ENCODE results near the gene PKP1. TPM values are rescaled to one million over a fixed set of nuclear protein-coding genes. Genes with fewer than 3 reads are reported as not detected.

Gene PKP1
- total and polyA plus RNA-seq, 2 of the 4 experiments (the other 2 are of a cell fraction), result 0.18 to 0.36 TPM

DNA sequence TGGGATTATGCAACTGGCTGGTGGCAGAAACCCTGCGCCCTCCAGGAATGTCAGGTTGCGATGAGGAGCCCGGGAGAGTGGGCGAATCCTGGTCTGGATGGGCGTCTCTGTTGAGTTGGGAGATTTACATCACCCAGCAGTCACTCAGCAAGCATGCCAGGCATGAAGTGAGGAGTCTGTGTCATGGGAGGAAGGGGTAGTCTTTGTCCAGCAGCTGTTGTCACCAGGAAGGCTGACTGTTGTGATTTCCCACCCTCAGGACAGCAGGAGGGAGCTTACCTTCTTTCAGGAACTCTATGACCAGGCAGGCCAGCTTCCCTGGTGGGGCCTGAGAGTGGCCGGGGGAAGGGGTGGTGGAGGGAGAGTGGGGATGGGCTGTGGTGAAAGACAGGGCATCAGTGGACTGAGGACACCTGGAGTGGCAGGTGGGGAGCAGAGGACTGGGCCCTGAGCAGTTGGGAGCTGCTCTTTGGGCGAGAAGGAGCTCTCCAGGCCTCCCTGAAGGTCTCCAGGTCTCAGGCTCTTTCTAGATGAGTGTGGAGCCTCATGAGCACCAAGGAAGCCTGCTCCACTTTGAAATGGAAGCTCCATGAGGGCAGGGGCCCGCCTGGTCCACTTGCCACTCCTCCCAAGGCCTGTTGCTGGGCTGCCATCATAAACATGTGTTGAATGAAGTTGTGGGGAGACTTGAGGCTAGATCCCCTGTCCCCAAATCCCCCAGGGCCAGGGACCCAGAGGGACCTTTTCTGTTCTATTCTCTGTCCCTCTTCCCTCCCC lies 21.3 kb upstream of the PKP1 start:
- Histone ChIP-seq H2BK5ac (ENCODE audit: low read depth, low read length, poor library complexity, severe bottlenecking) (peak overlapping the region; percentile 37), H3K4me1 (ENCODE audit: control insufficient read depth, insufficient read depth, low read length) (peaks cover 6% of the 10 kb centered on the region), H2BK15ac (ENCODE audit: low read depth, low read length) (no peak overlapping the region), H3K56ac (ENCODE audit: extremely low read depth, insufficient read depth, low read length) (no peak overlapping the region), H3K14ac (replicated peaks; ENCODE audit: low read depth, low read length) (no peak overlapping the region), H3K79me1 (ENCODE audit: low read depth in 1 of 2, low read length in 2 of 2) (no peaks in the 10 kb centered on the region), H3K23ac (ENCODE audit: low read depth, low read length) (no peak overlapping the region), H2BK120ac (ENCODE audit: low read depth, low read length) (no peak overlapping the region), H3K18ac (ENCODE audit: low read depth, low read length) (no peak overlapping the region), H2AFZ (replicated peaks; ENCODE audit: low read length, poor library complexity) (peak overlapping the region; percentile 67), H3K27ac (ENCODE audit: insufficient read depth, low read length) (no peak overlapping the region), H4K5ac (ENCODE audit: low read depth, low read length) (no peak overlapping the region), H3K9me3 (ENCODE audit: control insufficient read depth, insufficient read depth, low read length) (no peaks in the 10 kb centered on the region), H3K27me3 (ENCODE audit: control insufficient read depth, insufficient read depth, low read length) (peaks cover 2% of the 10 kb centered on the region; the same call in 1 of the 2 replicates), H3K4me3 (ENCODE audit: insufficient read depth, low read depth, low read length) (no peak overlapping the region), H2AK5ac (ENCODE audit: low read depth, low read length) (peak overlapping the region; percentile 54; the same call in 1 of the 2 replicates), H4K20me1 (ENCODE audit: insufficient read depth, low read length) (no peaks in the 10 kb centered on the region), H3K9ac (ENCODE audit: low read depth, low read length) (no peak overlapping the region), H3K4me2 (ENCODE audit: low read depth, low read length) (no peak overlapping the region), H3K36me3 (ENCODE audit: control insufficient read depth, insufficient read depth, low read length) (no peaks in the 10 kb centered on the region), H3K9me1 (ENCODE audit: insufficient read depth, low read length) (0 out of 2 replicates have a peak, but pooled peaks cover 4% of the 10 kb centered on the region), H2BK20ac (ENCODE audit: low read depth, low read length) (no peak overlapping the region), H4K8ac (ENCODE audit: low read depth in 2 of 2, low read length in 2 of 2) (no peak overlapping the region; a peak in 1 of 4 replicates), H2AK9ac (replicated peaks; ENCODE audit: low read depth, low read length, poor library complexity) (no peak overlapping the region), H3K4ac (ENCODE audit: low read depth, low read length) (0 out of 2 replicates have a peak overlapping the region, but pooled peaks have one; percentile 5), H4K91ac (ENCODE audit: insufficient read depth, low read depth, low read length) (no peak overlapping the region)
- POLR2A ChIA-PET (ENCODE audit: unreplicated experiment), result no interaction called here
- dilution Hi-C loops (cut with HindIII; ENCODE audit: low sequenced_read_pairs, unreplicated experiment), result no loop called here
- BruUV-seq (replicated peaks), result no TSS peak
- TF ChIP-seq, protein P1, sequence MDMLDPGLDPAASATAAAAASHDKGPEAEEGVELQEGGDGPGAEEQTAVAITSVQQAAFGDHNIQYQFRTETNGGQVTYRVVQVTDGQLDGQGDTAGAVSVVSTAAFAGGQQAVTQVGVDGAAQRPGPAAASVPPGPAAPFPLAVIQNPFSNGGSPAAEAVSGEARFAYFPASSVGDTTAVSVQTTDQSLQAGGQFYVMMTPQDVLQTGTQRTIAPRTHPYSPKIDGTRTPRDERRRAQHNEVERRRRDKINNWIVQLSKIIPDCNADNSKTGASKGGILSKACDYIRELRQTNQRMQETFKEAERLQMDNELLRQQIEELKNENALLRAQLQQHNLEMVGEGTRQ (IDR thresholded peaks at IDR 0.05; ENCODE audit: low read depth, low read length), result no peak
- TF ChIP-seq NFE2L2 (IDR thresholded peaks at IDR 0.05; ENCODE audit: low read depth, low read length) (no peak), CEBPB (IDR thresholded peaks at IDR 0.05; ENCODE audit: low read depth, low read length) (no peak), RAD21 (IDR thresholded peaks at IDR 0.05; ENCODE audit: low read length) (no peak), POLR2A (IDR thresholded peaks at IDR 0.05; ENCODE audit: low read depth, low read length) (no peak)
- TF ChIP-seq, protein P2, sequence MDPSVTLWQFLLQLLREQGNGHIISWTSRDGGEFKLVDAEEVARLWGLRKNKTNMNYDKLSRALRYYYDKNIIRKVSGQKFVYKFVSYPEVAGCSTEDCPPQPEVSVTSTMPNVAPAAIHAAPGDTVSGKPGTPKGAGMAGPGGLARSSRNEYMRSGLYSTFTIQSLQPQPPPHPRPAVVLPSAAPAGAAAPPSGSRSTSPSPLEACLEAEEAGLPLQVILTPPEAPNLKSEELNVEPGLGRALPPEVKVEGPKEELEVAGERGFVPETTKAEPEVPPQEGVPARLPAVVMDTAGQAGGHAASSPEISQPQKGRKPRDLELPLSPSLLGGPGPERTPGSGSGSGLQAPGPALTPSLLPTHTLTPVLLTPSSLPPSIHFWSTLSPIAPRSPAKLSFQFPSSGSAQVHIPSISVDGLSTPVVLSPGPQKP (IDR thresholded peaks at IDR 0.05; ENCODE audit: borderline replicate concordance, low read depth, low read length), result no peak
- TF ChIP-seq, protein P3, sequence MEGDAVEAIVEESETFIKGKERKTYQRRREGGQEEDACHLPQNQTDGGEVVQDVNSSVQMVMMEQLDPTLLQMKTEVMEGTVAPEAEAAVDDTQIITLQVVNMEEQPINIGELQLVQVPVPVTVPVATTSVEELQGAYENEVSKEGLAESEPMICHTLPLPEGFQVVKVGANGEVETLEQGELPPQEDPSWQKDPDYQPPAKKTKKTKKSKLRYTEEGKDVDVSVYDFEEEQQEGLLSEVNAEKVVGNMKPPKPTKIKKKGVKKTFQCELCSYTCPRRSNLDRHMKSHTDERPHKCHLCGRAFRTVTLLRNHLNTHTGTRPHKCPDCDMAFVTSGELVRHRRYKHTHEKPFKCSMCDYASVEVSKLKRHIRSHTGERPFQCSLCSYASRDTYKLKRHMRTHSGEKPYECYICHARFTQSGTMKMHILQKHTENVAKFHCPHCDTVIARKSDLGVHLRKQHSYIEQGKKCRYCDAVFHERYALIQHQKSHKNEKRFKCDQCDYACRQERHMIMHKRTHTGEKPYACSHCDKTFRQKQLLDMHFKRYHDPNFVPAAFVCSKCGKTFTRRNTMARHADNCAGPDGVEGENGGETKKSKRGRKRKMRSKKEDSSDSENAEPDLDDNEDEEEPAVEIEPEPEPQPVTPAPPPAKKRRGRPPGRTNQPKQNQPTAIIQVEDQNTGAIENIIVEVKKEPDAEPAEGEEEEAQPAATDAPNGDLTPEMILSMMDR (conservative IDR thresholded peaks at IDR 0.05; ENCODE audit: low read depth, low read length), result no peak
- WGBS, 2 experiments (ENCODE audit: extremely low coverage in 2 of 2, insufficient read length in 1 of 2), result no CpG with 5 or more reads among the region's 8 CpGs
- ATAC-seq (ENCODE audit: low read depth) (no peak), DNase-seq (peak; percentile 26)
- intact Hi-C loops (cut with micrococcal nuclease), result loop anchor here (10.0 kb wide), 1 partner anchor 1173 kb away; no protein-coding TSS in a partner anchor
- CTCF ChIA-PET, result interaction anchor here (0.6 to 1.1 kb wide), 2 partner anchors 8 to 16 kb away, joined by 3 read pairs; no protein-coding TSS in a partner anchor
- in situ Hi-C loops (cut with MboI; ENCODE audit: low sequenced_read_pairs), result loop anchor here (5.0 kb wide), 1 partner anchor 90 kb away; no protein-coding TSS in a partner anchor

Data from IMR-90 (cell line).